ENCODE results near the gene CEP112.

GRCh38 chr17:65756760-65757159 lies 435.2 kb downstream of the CEP112 start:
- no peak for TF ChIP-seq POLR2AphosphoS5 (IDR thresholded peaks at IDR 0.05; ENCODE audit: low read depth, low read length)
- TF ChIP-seq, protein P1, sequence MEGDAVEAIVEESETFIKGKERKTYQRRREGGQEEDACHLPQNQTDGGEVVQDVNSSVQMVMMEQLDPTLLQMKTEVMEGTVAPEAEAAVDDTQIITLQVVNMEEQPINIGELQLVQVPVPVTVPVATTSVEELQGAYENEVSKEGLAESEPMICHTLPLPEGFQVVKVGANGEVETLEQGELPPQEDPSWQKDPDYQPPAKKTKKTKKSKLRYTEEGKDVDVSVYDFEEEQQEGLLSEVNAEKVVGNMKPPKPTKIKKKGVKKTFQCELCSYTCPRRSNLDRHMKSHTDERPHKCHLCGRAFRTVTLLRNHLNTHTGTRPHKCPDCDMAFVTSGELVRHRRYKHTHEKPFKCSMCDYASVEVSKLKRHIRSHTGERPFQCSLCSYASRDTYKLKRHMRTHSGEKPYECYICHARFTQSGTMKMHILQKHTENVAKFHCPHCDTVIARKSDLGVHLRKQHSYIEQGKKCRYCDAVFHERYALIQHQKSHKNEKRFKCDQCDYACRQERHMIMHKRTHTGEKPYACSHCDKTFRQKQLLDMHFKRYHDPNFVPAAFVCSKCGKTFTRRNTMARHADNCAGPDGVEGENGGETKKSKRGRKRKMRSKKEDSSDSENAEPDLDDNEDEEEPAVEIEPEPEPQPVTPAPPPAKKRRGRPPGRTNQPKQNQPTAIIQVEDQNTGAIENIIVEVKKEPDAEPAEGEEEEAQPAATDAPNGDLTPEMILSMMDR (IDR thresholded peaks at IDR 0.05) = no peak
